Fibroblast of lung (primary cell): ENCODE data around the gene GLYR1. TPM values are rescaled to one million over a fixed set of nuclear protein-coding genes. Genes with fewer than 3 reads are reported as not detected.

Experiments used
- DNase-seq, 2 donors: peaks; one replicate each; pipeline versions ENCODE4 v3.0.0 to v3.0.0-alpha.2; 2010; ENCODE audit warnings: low read depth in 2 of 2
- H2AFZ ChIP-seq: 2 replicates; pipeline ENCODE4 v1.5.1; 2012; ENCODE audit warnings: low read length, control low read depth, inconsistent platforms
- H3K27ac ChIP-seq: 2 replicates; pipeline ENCODE4 v1.5.1; 2011; ENCODE audit warnings: low read length, control low read depth; ENCODE audit not compliant: insufficient read depth
- H3K27me3 ChIP-seq: 2 replicates; pipeline ENCODE4 v1.5.1; 2011; ENCODE audit warnings: mild to moderate bottlenecking, low read length; ENCODE audit not compliant: control insufficient read depth, insufficient read depth
- H3K36me3 ChIP-seq: 2 replicates; pipeline ENCODE4 v1.5.1; 2011; ENCODE audit warnings: low read length; ENCODE audit not compliant: control insufficient read depth, insufficient read depth
- H3K4me1 ChIP-seq: 2 replicates; pipeline ENCODE4 v1.5.1; 2011; ENCODE audit warnings: low read length; ENCODE audit not compliant: control insufficient read depth, insufficient read depth; ENCODE audit errors: extremely low read depth
- H3K4me2 ChIP-seq: 2 replicates; pipeline ENCODE4 v1.5.1; 2011; ENCODE audit warnings: low read length, control low read depth; ENCODE audit not compliant: insufficient read depth; ENCODE audit errors: extremely low read depth
- H3K4me3 ChIP-seq, 4 experiments: fragments of 200-600 bp in 1 of 4; sonication (generic) in 1 of 4; replicated peaks in 1 of 4; 2 replicates each; pipeline ENCODE4 v1.5.1; 2011 to 2016; ENCODE audit warnings: low read length in 4 of 4, low read depth in 3 of 4, mild to moderate bottlenecking in 3 of 4, control low read depth in 2 of 4, inconsistent platforms in 1 of 4, mixed read lengths in 1 of 4; ENCODE audit not compliant: insufficient read depth in 1 of 4; ENCODE audit errors: control extremely low read depth in 1 of 4
- H3K79me2 ChIP-seq: 2 replicates; pipeline ENCODE4 v1.5.1; 2012; ENCODE audit warnings: mild to moderate bottlenecking, low read length, inconsistent platforms; ENCODE audit not compliant: control insufficient read depth, insufficient read depth
- H3K9ac ChIP-seq: 2 replicates; pipeline ENCODE4 v1.5.1; 2011; ENCODE audit warnings: mild to moderate bottlenecking, low read length, control low read depth; ENCODE audit not compliant: insufficient read depth
- H3K9me3 ChIP-seq: 2 replicates; pipeline ENCODE4 v1.5.1; 2012; ENCODE audit warnings: low read depth, low read length; ENCODE audit not compliant: control insufficient read depth, insufficient read depth
- H4K20me1 ChIP-seq: 2 replicates; pipeline ENCODE4 v1.5.1; 2011; ENCODE audit warnings: low read length; ENCODE audit not compliant: control insufficient read depth, insufficient read depth; ENCODE audit errors: extremely low read depth
- CTCF ChIP-seq, 2 donors: IDR thresholded peaks in 1 of 2; conservative IDR thresholded peaks in 1 of 2; 1 replicate in 1 of 2; 2 replicates in 1 of 2; pipeline ENCODE4 v1.5.1; 2011 to 2012; ENCODE audit warnings: low read length in 2 of 2, control low read depth in 1 of 2, inconsistent platforms in 1 of 2, low read depth in 1 of 2, mild to moderate bottlenecking in 1 of 2
- EZH2 ChIP-seq: IDR thresholded peaks from 2 replicates; pipeline ENCODE4 v1.5.1; 2012; ENCODE audit warnings: low read length, control low read depth, mild to moderate bottlenecking; ENCODE audit errors: missing control alignments
- polyA plus RNA-seq, 2 donors: library from polyadenylated mRNA; depleted of rRNA in 1 of 2; stranded (reverse) in 1 of 2; unstranded in 1 of 2; fragments of >200 nt; gene quantifications; 2 replicates each; pipeline ENCODE4 v1.2.1, GENCODE V29; 2011 to 2012; ENCODE audit warnings: missing spikeins in 1 of 2
- total RNA-seq: library from RNA; depleted of rRNA; stranded (reverse); fragments of >200 nt; gene quantifications from 2 replicates; pipeline ENCODE4 v1.2.1, GENCODE V29; 2014

Gene GLYR1
- total and polyA plus RNA-seq, 2 donors (not counting 1 experiment from before 2014, with no cell fraction given): 28.6 to 39.6 TPM

DNA sequence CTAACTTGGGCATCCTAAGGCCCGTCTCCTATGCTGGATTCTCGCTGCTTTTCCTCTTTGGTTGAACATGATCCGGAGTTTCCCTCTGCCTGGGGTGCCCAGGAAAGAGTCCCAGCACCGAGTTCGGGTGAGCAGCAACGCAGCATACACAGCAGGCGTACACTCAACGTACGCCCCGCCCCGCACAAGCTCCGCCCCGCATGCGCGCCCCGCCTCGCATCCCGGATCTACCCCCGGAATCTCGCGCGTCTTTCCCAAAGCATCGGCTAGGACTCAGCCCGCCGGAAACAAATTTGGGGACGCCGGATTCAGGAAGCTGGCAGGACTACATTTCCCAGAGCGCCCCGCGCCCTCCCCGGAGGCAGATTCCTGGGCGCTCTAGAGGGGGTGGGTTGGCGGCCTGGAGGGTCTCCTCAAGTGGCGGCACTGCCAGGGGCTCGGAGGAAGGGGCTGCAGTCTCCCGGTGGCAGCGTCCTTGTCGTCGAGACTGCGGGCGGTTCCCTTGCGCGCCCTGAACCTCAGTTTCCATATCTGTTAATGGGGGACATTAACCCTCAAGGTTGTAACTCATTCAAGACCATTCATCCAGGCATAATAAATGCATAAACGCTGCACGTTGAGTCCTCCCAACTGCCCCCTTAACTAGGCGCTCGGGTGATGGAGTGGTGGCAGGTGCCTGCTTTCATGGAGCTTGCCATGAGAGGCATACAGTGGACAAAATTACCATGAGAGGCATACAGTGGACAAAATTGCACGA lies 78.4 kb downstream of the GLYR1 start:
- Histone ChIP-seq H3K9ac (peak overlapping the region; percentile 37), H3K27ac (peak overlapping the region; percentile 56), H3K4me1 (peaks cover 11% of the 10 kb centered on the region), H3K36me3 (peaks cover 3% of the 10 kb centered on the region), H2AFZ (peak overlapping the region; percentile 72), H3K4me2 (peak overlapping the region; percentile 86), H3K27me3 (no peaks in the 10 kb centered on the region), H3K4me3 (peak overlapping the region; percentile 42 to 76 (median 62)), H3K79me2 (peaks cover 18% of the 10 kb centered on the region), H4K20me1 (no peaks in the 10 kb centered on the region), H3K9me3 (no peaks in the 10 kb centered on the region)
- peak; percentile 91 to 93 for DNase-seq
- TF ChIP-seq EZH2 (no peak), CTCF (conservative IDR thresholded peaks at IDR 0.05 in 1 of 2, IDR thresholded peaks at IDR 0.05 in 1 of 2; ENCODE audit: low read depth in 1 of 2, low read length in 2 of 2) (no peak)

- H3K27me3 ChIP-seq: no peaks in the 10 kb centered on the region
- peak overlapping the region; percentile 86 for H3K4me2 ChIP-seq
- no peaks in the 10 kb centered on the region for H4K20me1 ChIP-seq
- H3K9ac ChIP-seq: peak overlapping the region; percentile 37
- peak overlapping the region; percentile 42 to 76 (median 62) for H3K4me3 ChIP-seq
- TF ChIP-seq CTCF (conservative IDR thresholded peaks at IDR 0.05 in 1 of 2, IDR thresholded peaks at IDR 0.05 in 1 of 2; ENCODE audit: low read depth in 1 of 2, low read length in 2 of 2) (no peak), EZH2 (no peak)
- H3K36me3 ChIP-seq: peaks cover 5% of the 10 kb centered on the region
- peak in 1 of 2 donors; percentile 10 for DNase-seq
- H3K79me2 ChIP-seq: peaks cover 18% of the 10 kb centered on the region
- peak overlapping the region; percentile 56 for H3K27ac ChIP-seq
- H2AFZ ChIP-seq: peak overlapping the region; percentile 72
- H3K4me1 ChIP-seq: peaks cover 11% of the 10 kb centered on the region
- H3K9me3 ChIP-seq: no peaks in the 10 kb centered on the region
Measured at GRCh38 chr16:4767872-4768548, 79.1 kb downstream of the GLYR1 start.

GRCh38 chr16:4766875-4767628 lies 80.0 kb downstream of the GLYR1 start, which contains the start of gene ZNF500:
Gene ZNF500, minus strand, starts transcription at chr16:4767162. Its CDS starts 1,184 bp downstream, at chr16:4765978.
- Histone ChIP-seq H3K27ac (peak within 1 kb of the TSS; percentile 77), H3K4me2 (peak within 1 kb of the TSS; percentile 90), H3K79me2 (peaks cover 18% of the 10 kb centered on the region), H3K36me3 (peaks cover 9% of the 10 kb centered on the region), H2AFZ (peak within 1 kb of the TSS; percentile 80), H3K4me1 (peaks cover 11% of the 10 kb centered on the region), H3K4me3 (peak within 1 kb of the TSS; percentile 71 to 96 (median 80)), H3K9me3 (no peaks in the 10 kb centered on the region), H3K27me3 (no peaks in the 10 kb centered on the region), H3K9ac (peak within 1 kb of the TSS; percentile 88), H4K20me1 (no peaks in the 10 kb centered on the region)
- TF ChIP-seq EZH2 (no peak), CTCF (conservative IDR thresholded peaks at IDR 0.05 in 1 of 2, IDR thresholded peaks at IDR 0.05 in 1 of 2; ENCODE audit: low read depth in 1 of 2, low read length in 2 of 2) (no peak)
- peak; percentile 93 to 95 for DNase-seq
